Fibroblast of lung (primary cell): ENCODE results near the gene RNF152. TPM values are rescaled to one million over a fixed set of nuclear protein-coding genes. Genes with fewer than 3 reads are reported as not detected.
A peak's percentile ranks its signal among the peaks of the same experiment; 100 is the strongest.

Experiments
- DNase-seq, 2 donors: peaks; one replicate each; pipeline versions ENCODE4 v3.0.0 to v3.0.0-alpha.2; 2010; ENCODE audit warnings: low read depth in 2 of 2
- H2AFZ ChIP-seq: 2 replicates; pipeline ENCODE4 v1.5.1; 2012; ENCODE audit warnings: low read length, control low read depth, inconsistent platforms
- H3K27ac ChIP-seq: 2 replicates; pipeline ENCODE4 v1.5.1; 2011; ENCODE audit warnings: low read length, control low read depth; ENCODE audit not compliant: insufficient read depth
- H3K27me3 ChIP-seq: 2 replicates; pipeline ENCODE4 v1.5.1; 2011; ENCODE audit warnings: mild to moderate bottlenecking, low read length; ENCODE audit not compliant: control insufficient read depth, insufficient read depth
- H3K36me3 ChIP-seq: 2 replicates; pipeline ENCODE4 v1.5.1; 2011; ENCODE audit warnings: low read length; ENCODE audit not compliant: control insufficient read depth, insufficient read depth
- H3K4me1 ChIP-seq: 2 replicates; pipeline ENCODE4 v1.5.1; 2011; ENCODE audit warnings: low read length; ENCODE audit not compliant: control insufficient read depth, insufficient read depth; ENCODE audit errors: extremely low read depth
- H3K4me2 ChIP-seq: 2 replicates; pipeline ENCODE4 v1.5.1; 2011; ENCODE audit warnings: low read length, control low read depth; ENCODE audit not compliant: insufficient read depth; ENCODE audit errors: extremely low read depth
- H3K4me3 ChIP-seq, 4 experiments: fragments of 200-600 bp in 1 of 4; sonication (generic) in 1 of 4; replicated peaks in 1 of 4; 2 replicates each; pipeline ENCODE4 v1.5.1; 2011 to 2016; ENCODE audit warnings: low read length in 4 of 4, low read depth in 3 of 4, mild to moderate bottlenecking in 3 of 4, control low read depth in 2 of 4, inconsistent platforms in 1 of 4, mixed read lengths in 1 of 4; ENCODE audit not compliant: insufficient read depth in 1 of 4; ENCODE audit errors: control extremely low read depth in 1 of 4
- H3K79me2 ChIP-seq: 2 replicates; pipeline ENCODE4 v1.5.1; 2012; ENCODE audit warnings: mild to moderate bottlenecking, low read length, inconsistent platforms; ENCODE audit not compliant: control insufficient read depth, insufficient read depth
- H3K9ac ChIP-seq: 2 replicates; pipeline ENCODE4 v1.5.1; 2011; ENCODE audit warnings: mild to moderate bottlenecking, low read length, control low read depth; ENCODE audit not compliant: insufficient read depth
- H3K9me3 ChIP-seq: 2 replicates; pipeline ENCODE4 v1.5.1; 2012; ENCODE audit warnings: low read depth, low read length; ENCODE audit not compliant: control insufficient read depth, insufficient read depth
- H4K20me1 ChIP-seq: 2 replicates; pipeline ENCODE4 v1.5.1; 2011; ENCODE audit warnings: low read length; ENCODE audit not compliant: control insufficient read depth, insufficient read depth; ENCODE audit errors: extremely low read depth
- CTCF ChIP-seq, 2 donors: IDR thresholded peaks in 1 of 2; conservative IDR thresholded peaks in 1 of 2; 1 replicate in 1 of 2; 2 replicates in 1 of 2; pipeline ENCODE4 v1.5.1; 2011 to 2012; ENCODE audit warnings: low read length in 2 of 2, control low read depth in 1 of 2, inconsistent platforms in 1 of 2, low read depth in 1 of 2, mild to moderate bottlenecking in 1 of 2
- EZH2 ChIP-seq: IDR thresholded peaks from 2 replicates; pipeline ENCODE4 v1.5.1; 2012; ENCODE audit warnings: low read length, control low read depth, mild to moderate bottlenecking; ENCODE audit errors: missing control alignments
- polyA plus RNA-seq, 2 donors: library from polyadenylated mRNA; depleted of rRNA in 1 of 2; stranded (reverse) in 1 of 2; unstranded in 1 of 2; fragments of >200 nt; gene quantifications; 2 replicates each; pipeline ENCODE4 v1.2.1, GENCODE V29; 2011 to 2012; ENCODE audit warnings: missing spikeins in 1 of 2
- total RNA-seq: library from RNA; depleted of rRNA; stranded (reverse); fragments of >200 nt; gene quantifications from 2 replicates; pipeline ENCODE4 v1.2.1, GENCODE V29; 2014

Gene RNF152
- total and polyA plus RNA-seq, 2 donors (not counting 1 experiment from before 2014, with no cell fraction given) = 20.0 to 24.4 TPM

GRCh38 chr18:61900504-61901281 lies 7.9 kb upstream of the RNF152 start:
- H3K79me2 ChIP-seq = no peaks in the 10 kb centered on the region
- no peaks in the 10 kb centered on the region for H4K20me1 ChIP-seq
- peaks cover 2% of the 10 kb centered on the region for H3K4me1 ChIP-seq
- no peak overlapping the region for H2AFZ ChIP-seq
- no peaks in the 10 kb centered on the region for H3K9me3 ChIP-seq
- no peak overlapping the region for H3K4me2 ChIP-seq
- H3K27ac ChIP-seq = no peak overlapping the region
- TF ChIP-seq EZH2 (no peak), CTCF (conservative IDR thresholded peaks at IDR 0.05 in 1 of 2, IDR thresholded peaks at IDR 0.05 in 1 of 2; ENCODE audit: low read depth in 1 of 2, low read length in 2 of 2) (no peak)
- H3K9ac ChIP-seq = no peak overlapping the region
- no peaks in the 10 kb centered on the region for H3K27me3 ChIP-seq
- no peaks in the 10 kb centered on the region for H3K36me3 ChIP-seq
- no peak overlapping the region for H3K4me3 ChIP-seq
- DNase-seq = no peak

GRCh38 chr18:61898640-61899101 lies 5.9 kb upstream of the RNF152 start:
- Histone ChIP-seq H3K36me3 (no peaks in the 10 kb centered on the region), H3K27me3 (no peaks in the 10 kb centered on the region), H3K9me3 (no peaks in the 10 kb centered on the region), H4K20me1 (no peaks in the 10 kb centered on the region), H3K4me1 (peaks cover 7% of the 10 kb centered on the region), H3K4me3 (no peak overlapping the region), H3K79me2 (peaks cover 2% of the 10 kb centered on the region), H3K9ac (no peak overlapping the region), H3K27ac (no peak overlapping the region), H3K4me2 (no peak overlapping the region), H2AFZ (no peak overlapping the region)
- no peak for DNase-seq
- TF ChIP-seq EZH2 (no peak), CTCF (conservative IDR thresholded peaks at IDR 0.05 in 1 of 2, IDR thresholded peaks at IDR 0.05 in 1 of 2; ENCODE audit: low read depth in 1 of 2, low read length in 2 of 2) (no peak)

- TF ChIP-seq EZH2 = no peak
- TF ChIP-seq CTCF (conservative IDR thresholded peaks at IDR 0.05 in 1 of 2, IDR thresholded peaks at IDR 0.05 in 1 of 2; ENCODE audit: low read depth in 1 of 2, low read length in 2 of 2) = no peak
- H3K27me3 ChIP-seq = no peaks in the 10 kb centered on the region
- peak; percentile 31 to 78 for DNase-seq
- no peak overlapping the region for H3K4me3 ChIP-seq
- no peak overlapping the region for H3K27ac ChIP-seq
- peak overlapping the region; percentile 77 for H2AFZ ChIP-seq
- no peaks in the 10 kb centered on the region for H4K20me1 ChIP-seq
- H3K79me2 ChIP-seq = peaks cover 20% of the 10 kb centered on the region
- H3K4me1 ChIP-seq = peaks cover 9% of the 10 kb centered on the region
- H3K9ac ChIP-seq = no peak overlapping the region
- no peaks in the 10 kb centered on the region for H3K36me3 ChIP-seq
- peak overlapping the region; percentile 15 for H3K4me2 ChIP-seq
- no peaks in the 10 kb centered on the region for H3K9me3 ChIP-seq
These were observed 4.0 kb upstream of the RNF152 start for GRCh38 chr18:61896757-61897156.
